ENCODE data around the gene NKTR.
A peak's percentile ranks its signal among the peaks of the same experiment; 100 is the strongest.

Gene NKTR

DNA sequence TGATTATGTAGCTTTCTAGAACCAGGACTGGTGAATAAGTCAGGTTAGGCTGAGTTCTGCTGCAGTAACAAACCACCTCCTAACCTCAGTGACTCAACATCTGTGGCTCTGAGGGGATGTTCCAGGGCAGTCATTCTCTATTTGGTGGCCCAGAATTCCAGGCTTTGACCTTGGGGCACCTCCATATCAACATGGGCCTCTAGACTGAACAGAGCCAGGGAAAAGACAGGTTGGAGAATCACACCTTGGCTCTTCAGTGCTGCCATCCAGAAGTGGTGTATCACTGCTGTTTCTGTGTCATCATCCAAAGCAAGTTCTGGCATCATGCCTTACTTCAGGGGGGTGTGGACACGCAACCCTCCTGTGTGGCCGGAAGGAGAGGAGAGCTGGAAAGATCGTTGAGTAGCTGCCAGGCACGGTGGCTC is 68.3 kb downstream of the NKTR start:
- Histone ChIP-seq H3K4me2 (ENCODE audit: insufficient read depth, low read length, poor library complexity, severe bottlenecking) (no peak overlapping the region), H3K18ac (ENCODE audit: low read length) (no peak overlapping the region), H3K27ac (replicated peaks; ENCODE audit: low read length) (no peak overlapping the region), H4K91ac (ENCODE audit: low read depth, low read length, poor library complexity) (no peak overlapping the region), H2BK15ac (ENCODE audit: low read length) (no peak overlapping the region), H3K9ac (ENCODE audit: low read depth, low read length, poor library complexity) (no peak overlapping the region), H2BK120ac (ENCODE audit: low read depth, low read length) (no peak overlapping the region), H3K79me1 (ENCODE audit: low read depth, low read length) (no peaks in the 10 kb centered on the region), H2BK12ac (ENCODE audit: low read length) (no peak overlapping the region), H2AFZ (ENCODE audit: low read length) (no peak overlapping the region), H3K9me3 (replicated peaks in 1 of 2; ENCODE audit: control insufficient read depth in 2 of 2, insufficient read depth in 1 of 2, low read depth in 1 of 2, low read length in 2 of 2) (peaks cover 0 to 7% of the 10 kb centered on the region in 2 donors), H2AK5ac (ENCODE audit: low read depth, low read length) (no peak overlapping the region), H2BK5ac (ENCODE audit: low read length) (no peak overlapping the region), H3K14ac (ENCODE audit: low read length) (no peak overlapping the region), H3K4me1 (ENCODE audit: control insufficient read depth in 2 of 2, insufficient read depth in 1 of 2, low read depth in 1 of 2, low read length in 2 of 2) (peaks cover 0 to 9% of the 10 kb centered on the region in 2 donors), H4K8ac (ENCODE audit: low read depth, low read length) (no peak overlapping the region), H3K23ac (ENCODE audit: low read depth, low read length, poor library complexity) (peak overlapping the region; percentile 19), H3K4me3 (ENCODE audit: low read length in 2 of 2) (no peak overlapping the region), H3K27me3 (ENCODE audit: control insufficient read depth in 3 of 3, insufficient read depth in 3 of 3, low read depth in 1 of 3, low read length in 3 of 3) (peaks cover 0 to 5% (median 0%) of the 10 kb centered on the region in 3 experiments), H3K36me3 (replicated peaks in 1 of 2; ENCODE audit: control insufficient read depth in 2 of 2, insufficient read depth in 2 of 2, low read length in 2 of 2) (no peaks in the 10 kb centered on the region), H3K4ac (ENCODE audit: low read length) (no peak overlapping the region)
- no peak for DNase-seq (ENCODE audit: low spot score)
- no CpG with 5 or more reads among the region's 4 CpGs for WGBS, 2 donors (ENCODE audit: extremely low coverage in 2 of 2, insufficient read length in 2 of 2, insufficient replicate concordance in 1 of 2)

DNA sequence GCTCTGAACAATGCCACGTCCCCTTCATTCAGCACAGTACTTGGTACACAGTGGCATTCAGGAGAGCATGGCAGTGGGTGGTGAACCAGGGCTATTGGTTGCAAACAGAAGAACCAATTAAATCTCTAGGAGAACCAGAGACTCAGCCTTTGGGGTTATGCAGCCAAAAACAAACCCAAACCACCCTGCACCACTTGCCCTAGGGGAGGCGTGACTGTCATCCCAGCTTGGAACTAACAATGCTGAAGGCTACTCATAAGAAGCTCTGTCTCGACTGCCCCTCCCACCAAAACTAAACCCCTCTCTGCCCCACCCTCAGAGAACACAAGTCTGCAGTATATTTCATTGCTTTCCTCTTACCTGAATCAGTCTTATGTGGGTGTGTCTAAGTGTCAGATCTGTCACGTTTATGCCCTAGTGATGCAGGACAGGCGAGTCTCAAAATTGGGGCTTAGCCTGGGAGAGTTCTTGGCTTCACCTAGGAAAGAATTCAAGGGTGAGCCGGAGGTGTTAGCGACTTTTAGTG is 69.6 kb downstream of the NKTR start:
- DNase-seq (ENCODE audit: low spot score), result no peak
- peaks cover 0 to 7% of the 10 kb centered on the region in 2 donors for H3K9me3 ChIP-seq (replicated peaks in 1 of 2; ENCODE audit: control insufficient read depth in 2 of 2, insufficient read depth in 1 of 2, low read depth in 1 of 2, low read length in 2 of 2)
- H3K23ac ChIP-seq (ENCODE audit: low read depth, low read length, poor library complexity), result no peak overlapping the region
- H3K36me3 ChIP-seq (replicated peaks in 1 of 2; ENCODE audit: control insufficient read depth in 2 of 2, insufficient read depth in 2 of 2, low read length in 2 of 2), result no peaks in the 10 kb centered on the region
- H4K91ac ChIP-seq (ENCODE audit: low read depth, low read length, poor library complexity), result no peak overlapping the region
- no peak overlapping the region for H2AFZ ChIP-seq (ENCODE audit: low read length)
- no peak overlapping the region for H4K8ac ChIP-seq (ENCODE audit: low read depth, low read length)
- H3K4me1 ChIP-seq (ENCODE audit: control insufficient read depth in 2 of 2, insufficient read depth in 1 of 2, low read depth in 1 of 2, low read length in 2 of 2), result peaks cover 0 to 9% of the 10 kb centered on the region in 2 donors
- H2BK15ac ChIP-seq (ENCODE audit: low read length), result no peak overlapping the region
- no peak overlapping the region for H3K18ac ChIP-seq (ENCODE audit: low read length)
- H2BK5ac ChIP-seq (ENCODE audit: low read length), result no peak overlapping the region
- H3K14ac ChIP-seq (ENCODE audit: low read length), result no peak overlapping the region
- no CpG with 5 or more reads among the region's 7 CpGs for WGBS, 2 donors (ENCODE audit: extremely low coverage in 2 of 2, insufficient read length in 2 of 2, insufficient replicate concordance in 1 of 2)
- H3K27me3 ChIP-seq (ENCODE audit: control insufficient read depth in 3 of 3, insufficient read depth in 3 of 3, low read depth in 1 of 3, low read length in 3 of 3), result peaks cover 0 to 5% (median 0%) of the 10 kb centered on the region in 3 experiments
- no peak overlapping the region for H3K9ac ChIP-seq (ENCODE audit: low read depth, low read length, poor library complexity)
- no peak overlapping the region for H2AK5ac ChIP-seq (ENCODE audit: low read depth, low read length)
- no peak overlapping the region for H3K4me2 ChIP-seq (ENCODE audit: insufficient read depth, low read length, poor library complexity, severe bottlenecking)
- H2BK120ac ChIP-seq (ENCODE audit: low read depth, low read length), result no peak overlapping the region
- no peaks in the 10 kb centered on the region for H3K79me1 ChIP-seq (ENCODE audit: low read depth, low read length)
- H3K4me3 ChIP-seq (ENCODE audit: low read length in 2 of 2), result no peak overlapping the region
- no peak overlapping the region for H2BK12ac ChIP-seq (ENCODE audit: low read length)
- no peak overlapping the region for H3K4ac ChIP-seq (ENCODE audit: low read length)
- H3K27ac ChIP-seq (replicated peaks; ENCODE audit: low read length), result no peak overlapping the region

DNA sequence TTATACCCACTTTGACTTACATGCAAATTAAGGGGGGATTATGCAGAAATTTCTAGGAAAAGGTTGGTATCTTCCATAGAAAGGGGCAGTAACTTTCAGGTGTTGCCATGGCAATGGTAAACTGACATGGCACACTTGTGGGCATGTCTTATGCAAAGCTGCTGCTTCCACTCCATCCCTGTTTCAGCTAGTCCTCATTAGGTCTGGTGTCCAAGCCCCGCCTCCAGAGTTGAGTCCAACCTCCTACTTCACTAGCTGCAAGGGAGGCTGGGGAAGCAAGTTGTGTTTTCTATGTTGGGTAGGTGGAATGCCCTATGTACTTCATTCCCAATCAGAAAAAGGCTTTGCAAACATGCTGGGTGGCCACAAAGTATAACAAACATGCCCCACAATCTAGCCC is 70.2 kb downstream of the NKTR start:
- peaks cover 0 to 9% of the 10 kb centered on the region in 2 donors for H3K4me1 ChIP-seq (ENCODE audit: control insufficient read depth in 2 of 2, insufficient read depth in 1 of 2, low read depth in 1 of 2, low read length in 2 of 2)
- DNase-seq (ENCODE audit: low spot score), result no peak
- no peak overlapping the region for H3K18ac ChIP-seq (ENCODE audit: low read length)
- peaks cover 0 to 7% of the 10 kb centered on the region in 2 donors for H3K9me3 ChIP-seq (replicated peaks in 1 of 2; ENCODE audit: control insufficient read depth in 2 of 2, insufficient read depth in 1 of 2, low read depth in 1 of 2, low read length in 2 of 2)
- no peak overlapping the region for H2AK5ac ChIP-seq (ENCODE audit: low read depth, low read length)
- H3K79me1 ChIP-seq (ENCODE audit: low read depth, low read length), result no peaks in the 10 kb centered on the region
- H3K4me3 ChIP-seq (ENCODE audit: low read length in 2 of 2), result no peak overlapping the region
- no peak overlapping the region for H3K14ac ChIP-seq (ENCODE audit: low read length)
- WGBS, 2 donors (ENCODE audit: extremely low coverage in 2 of 2, insufficient read length in 2 of 2, insufficient replicate concordance in 1 of 2), result no CpG with 5 or more reads among the region's 1 CpG
- no peak overlapping the region for H3K9ac ChIP-seq (ENCODE audit: low read depth, low read length, poor library complexity)
- H3K36me3 ChIP-seq (replicated peaks in 1 of 2; ENCODE audit: control insufficient read depth in 2 of 2, insufficient read depth in 2 of 2, low read length in 2 of 2), result no peaks in the 10 kb centered on the region
- H3K4me2 ChIP-seq (ENCODE audit: insufficient read depth, low read length, poor library complexity, severe bottlenecking), result no peak overlapping the region
- H3K4ac ChIP-seq (ENCODE audit: low read length), result no peak overlapping the region
- H4K8ac ChIP-seq (ENCODE audit: low read depth, low read length), result no peak overlapping the region
- H2BK12ac ChIP-seq (ENCODE audit: low read length), result no peak overlapping the region
- H3K23ac ChIP-seq (ENCODE audit: low read depth, low read length, poor library complexity), result no peak overlapping the region
- H2BK15ac ChIP-seq (ENCODE audit: low read length), result no peak overlapping the region
- no peak overlapping the region for H4K91ac ChIP-seq (ENCODE audit: low read depth, low read length, poor library complexity)
- H2AFZ ChIP-seq (ENCODE audit: low read length), result no peak overlapping the region
- no peak overlapping the region for H2BK120ac ChIP-seq (ENCODE audit: low read depth, low read length)
- H2BK5ac ChIP-seq (ENCODE audit: low read length), result no peak overlapping the region
- no peak overlapping the region for H3K27ac ChIP-seq (replicated peaks; ENCODE audit: low read length)
- peaks cover 0 to 5% (median 0%) of the 10 kb centered on the region in 3 experiments for H3K27me3 ChIP-seq (ENCODE audit: control insufficient read depth in 3 of 3, insufficient read depth in 3 of 3, low read depth in 1 of 3, low read length in 3 of 3)

DNA sequence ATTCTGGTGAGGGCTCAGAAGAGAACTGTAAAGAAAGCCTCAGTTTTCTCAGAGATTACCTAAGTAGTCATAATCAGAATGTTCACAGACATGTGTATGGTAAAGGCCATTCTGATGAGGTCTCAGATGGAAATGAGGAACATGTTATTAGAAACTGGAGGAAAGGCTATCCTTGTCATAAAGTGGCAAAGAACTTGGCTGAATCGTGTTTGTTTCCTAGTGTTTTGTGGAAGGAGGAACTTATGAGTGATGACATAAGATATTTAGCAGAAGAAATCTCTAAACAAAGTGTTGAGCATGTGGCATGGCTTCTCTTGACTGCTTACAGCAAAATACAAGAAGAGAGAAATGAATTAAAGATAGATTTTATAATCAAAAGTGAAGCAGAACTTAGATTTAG is 72.0 kb downstream of the NKTR start:
- H3K27ac ChIP-seq (replicated peaks; ENCODE audit: low read length), result no peak overlapping the region
- no peaks in the 10 kb centered on the region for H3K36me3 ChIP-seq (replicated peaks in 1 of 2; ENCODE audit: control insufficient read depth in 2 of 2, insufficient read depth in 2 of 2, low read length in 2 of 2)
- no peak overlapping the region for H4K8ac ChIP-seq (ENCODE audit: low read depth, low read length)
- no peak overlapping the region for H2BK120ac ChIP-seq (ENCODE audit: low read depth, low read length)
- H3K79me1 ChIP-seq (ENCODE audit: low read depth, low read length), result no peaks in the 10 kb centered on the region
- no peak overlapping the region for H2AFZ ChIP-seq (ENCODE audit: low read length)
- no peak for DNase-seq (ENCODE audit: low spot score)
- H3K18ac ChIP-seq (ENCODE audit: low read length), result no peak overlapping the region
- H2BK15ac ChIP-seq (ENCODE audit: low read length), result no peak overlapping the region
- no peak overlapping the region for H2AK5ac ChIP-seq (ENCODE audit: low read depth, low read length)
- H3K9ac ChIP-seq (ENCODE audit: low read depth, low read length, poor library complexity), result no peak overlapping the region
- no peak overlapping the region for H3K4me3 ChIP-seq (ENCODE audit: low read length in 2 of 2)
- H3K4ac ChIP-seq (ENCODE audit: low read length), result no peak overlapping the region
- H3K4me2 ChIP-seq (ENCODE audit: insufficient read depth, low read length, poor library complexity, severe bottlenecking), result no peak overlapping the region
- H2BK12ac ChIP-seq (ENCODE audit: low read length), result no peak overlapping the region
- H3K23ac ChIP-seq (ENCODE audit: low read depth, low read length, poor library complexity), result no peak overlapping the region
- no peak overlapping the region for H4K91ac ChIP-seq (ENCODE audit: low read depth, low read length, poor library complexity)
- peaks cover 0 to 5% of the 10 kb centered on the region in 2 donors for H3K4me1 ChIP-seq (ENCODE audit: control insufficient read depth in 2 of 2, insufficient read depth in 1 of 2, low read depth in 1 of 2, low read length in 2 of 2)
- H3K27me3 ChIP-seq (ENCODE audit: control insufficient read depth in 3 of 3, insufficient read depth in 3 of 3, low read depth in 1 of 3, low read length in 3 of 3), result peaks cover 0 to 5% (median 0%) of the 10 kb centered on the region in 3 experiments
- no peak overlapping the region for H2BK5ac ChIP-seq (ENCODE audit: low read length)
- no peak overlapping the region for H3K14ac ChIP-seq (ENCODE audit: low read length)
- no CpG with 5 or more reads among the region's 1 CpG for WGBS, 2 donors (ENCODE audit: extremely low coverage in 2 of 2, insufficient read length in 2 of 2, insufficient replicate concordance in 1 of 2)
- peaks cover 4 to 9% of the 10 kb centered on the region in 2 donors for H3K9me3 ChIP-seq (replicated peaks in 1 of 2; ENCODE audit: control insufficient read depth in 2 of 2, insufficient read depth in 1 of 2, low read depth in 1 of 2, low read length in 2 of 2)

Data from neuronal stem cell (in vitro differentiated cells).